Endodermal cell (in vitro differentiated cells): ENCODE results near the gene CNOT4. TPM values are rescaled to one million over a fixed set of nuclear protein-coding genes. Genes with fewer than 3 reads are reported as not detected.
"Not testable (repeated sequence)": the region's sequence is repeated elsewhere in the genome, so short reads cannot be mapped to it uniquely, and the experiment has no call there.

Source experiments
- DNase-seq: peaks from one replicate; pipeline ENCODE4 v3.0.0-alpha.2; 2017
- H3K27ac ChIP-seq: 2 replicates; pipeline ENCODE4 v1.5.1; 2013; ENCODE audit warnings: mild to moderate bottlenecking, low read depth, low read length, moderate library complexity
- H3K27me3 ChIP-seq: 2 replicates; pipeline ENCODE4 v1.6.1; 2013; ENCODE audit warnings: mild to moderate bottlenecking, low read length, moderate library complexity; ENCODE audit not compliant: insufficient read depth, control insufficient read depth, poor library complexity, severe bottlenecking
- H3K36me3 ChIP-seq: 2 replicates; pipeline ENCODE4 v1.7.0; 2013; ENCODE audit warnings: mild to moderate bottlenecking, low read length, moderate library complexity; ENCODE audit not compliant: control insufficient read depth, insufficient read depth
- H3K4me1 ChIP-seq: one replicate; pipeline ENCODE4 v1.7.0; 2013; ENCODE audit warnings: low read length; ENCODE audit not compliant: control insufficient read depth, insufficient read depth
- H3K4me3 ChIP-seq: 2 replicates; pipeline ENCODE4 v1.5.1; 2013; ENCODE audit warnings: mild to moderate bottlenecking, low read length, moderate library complexity
- H3K9ac ChIP-seq: 2 replicates; pipeline ENCODE4 v1.6.1; 2013; ENCODE audit warnings: mild to moderate bottlenecking, low read length, moderate library complexity; ENCODE audit not compliant: poor library complexity, severe bottlenecking; ENCODE audit errors: extremely low read depth
- H3K9me3 ChIP-seq: 2 replicates; pipeline ENCODE4 v1.6.1; 2013; ENCODE audit warnings: mild to moderate bottlenecking, low read length, moderate library complexity; ENCODE audit not compliant: control insufficient read depth
- H3K27ac Mint-ChIP-seq: 2 replicates; pipeline ENCODE4 v1.8.0; 2020; ENCODE audit warnings: mixed read lengths
- H3K27me3 Mint-ChIP-seq: 2 replicates; pipeline ENCODE4 v1.8.0; 2021; ENCODE audit warnings: mild to moderate bottlenecking, mixed read lengths; ENCODE audit not compliant: insufficient read depth
- H3K36me3 Mint-ChIP-seq: 2 replicates; pipeline ENCODE4 v1.8.0; 2020; ENCODE audit warnings: low read depth, mixed read lengths
- H3K4me1 Mint-ChIP-seq: 2 replicates; pipeline ENCODE4 v1.8.0; 2020; ENCODE audit warnings: mixed read lengths
- H3K4me3 Mint-ChIP-seq: 2 replicates; pipeline ENCODE4 v1.8.0; 2020; ENCODE audit warnings: mild to moderate bottlenecking, moderate library complexity, mixed read lengths
- H3K9me3 Mint-ChIP-seq: 2 replicates; pipeline ENCODE4 v1.8.0; 2020; ENCODE audit warnings: mild to moderate bottlenecking, mixed read lengths
- CTCF ChIP-seq: fragments of 200-600 bp; sonication (generic); conservative IDR thresholded peaks from 2 replicates; pipeline ENCODE4 v1.5.0; 2021; ENCODE audit warnings: antibody characterized with exemption, mild to moderate bottlenecking
- WGBS, 2 experiments: methylation state at CpG; one replicate each; pipeline versions ENCODE4 v1.1.5 to v1.1.7; 2013; ENCODE audit warnings: missing lambda C conversion rate in 2 of 2, mixed read lengths in 1 of 2; ENCODE audit not compliant: insufficient coverage in 1 of 2, insufficient read length in 1 of 2; 5-methylcytosine and 5-hydroxymethylcytosine counted together
- total RNA-seq, 2 donors: library from RNA; stranded (reverse); fragmentation: NEBNext Ultra II Directional in 1 of 2; extraction: Animal tissue kit (Norgen Biotek cat#: 25700) in 1 of 2; gene quantifications; 2 replicates in 1 of 2; 3 replicates in 1 of 2; pipeline ENCODE4 v1.2.1, GENCODE V29; 2021

The CNOT4 gene
- total RNA-seq, 2 donors from 2014 or later: 22.7 to 23.8 TPM

GRCh38 chr7:135326636-135327280 is 183.1 kb downstream of the CNOT4 start:
- H3K27me3 ChIP-seq: no peaks in the 10 kb centered on the region
- H3K4me3 ChIP-seq: no peak overlapping the region
- Mint-ChIP-seq H3K4me1 (peaks cover 13% of the 10 kb centered on the region), H3K27ac (no peak overlapping the region), H3K9me3 (peaks cover 20% of the 10 kb centered on the region), H3K4me3 (no peak overlapping the region), H3K27me3 (peaks cover 6% of the 10 kb centered on the region), H3K36me3 (no peaks in the 10 kb centered on the region)
- H3K4me1 ChIP-seq: no peaks in the 10 kb centered on the region
- H3K36me3 ChIP-seq: no peaks in the 10 kb centered on the region
- TF ChIP-seq CTCF: no peak
- DNase-seq: no peak
- H3K27ac ChIP-seq: no peak overlapping the region
- H3K9me3 ChIP-seq: peaks cover 20% of the 10 kb centered on the region
- H3K9ac ChIP-seq: no peak overlapping the region

- H3K27me3 Mint-ChIP-seq: peaks cover 6% of the 10 kb centered on the region
- no peak overlapping the region for H3K4me3 Mint-ChIP-seq
- Histone ChIP-seq H3K9ac (no peak overlapping the region), H3K4me1 (no peaks in the 10 kb centered on the region), H3K4me3 (no peak overlapping the region), H3K27ac (no peak overlapping the region), H3K27me3 (no peaks in the 10 kb centered on the region), H3K9me3 (peaks cover 20% of the 10 kb centered on the region), H3K36me3 (no peaks in the 10 kb centered on the region)
- TF ChIP-seq CTCF: no peak
- 88 to 94% methylated on average over 1 of the region's 1 CpG for WGBS, 2 experiments
- peaks cover 20% of the 10 kb centered on the region for H3K9me3 Mint-ChIP-seq
- H3K36me3 Mint-ChIP-seq: no peaks in the 10 kb centered on the region
- no peak overlapping the region for H3K27ac Mint-ChIP-seq
- no peak for DNase-seq
- H3K4me1 Mint-ChIP-seq: peaks cover 18% of the 10 kb centered on the region
Measured at GRCh38 chr7:135322571-135323340, 187.1 kb downstream of the CNOT4 start.

- no peak for DNase-seq
- Mint-ChIP-seq H3K27ac (no peak overlapping the region), H3K4me1 (peaks cover 19% of the 10 kb centered on the region), H3K27me3 (peaks cover 2% of the 10 kb centered on the region), H3K9me3 (peaks cover 20% of the 10 kb centered on the region), H3K4me3 (no peak overlapping the region), H3K36me3 (no peaks in the 10 kb centered on the region)
- Histone ChIP-seq H3K9me3 (peaks cover 20% of the 10 kb centered on the region), H3K9ac (no peak overlapping the region), H3K27ac (no peak overlapping the region), H3K27me3 (no peaks in the 10 kb centered on the region), H3K4me1 (no peaks in the 10 kb centered on the region), H3K36me3 (no peaks in the 10 kb centered on the region), H3K4me3 (no peak overlapping the region)
- no peak for TF ChIP-seq CTCF
- 89 to 100% methylated on average over 1 to 4 of the region's 4 CpGs for WGBS, 2 experiments
Measured at GRCh38 chr7:135321556-135321955, 188.3 kb downstream of the CNOT4 start.

GRCh38 chr7:135320953-135321352 is 188.9 kb downstream of the CNOT4 start:
- not testable (repeated sequence) for H3K27me3 ChIP-seq, H3K9ac ChIP-seq, DNase-seq, H3K27me3 Mint-ChIP-seq, H3K36me3 Mint-ChIP-seq, H3K36me3 ChIP-seq, H3K4me3 ChIP-seq, H3K4me3 Mint-ChIP-seq, H3K4me1 ChIP-seq, H3K27ac ChIP-seq, H3K27ac Mint-ChIP-seq
- peaks cover 20% of the 10 kb centered on the region for H3K9me3 ChIP-seq
- Mint-ChIP-seq H3K9me3 (peaks cover 20% of the 10 kb centered on the region), H3K4me1 (peaks cover 19% of the 10 kb centered on the region)
- WGBS, 2 experiments: 90 to 96% methylated on average over 6 of the region's 6 CpGs
